K562 (cell line): Measurements from ENCODE around the gene GLTP. TPM values are rescaled to one million over a fixed set of nuclear protein-coding genes. Genes with fewer than 3 reads are reported as not detected.
"Not testable (repeated sequence)": the region's sequence is repeated elsewhere in the genome, so short reads cannot be mapped to it uniquely, and the experiment has no call there.

Experiments
- ATAC-seq: fragments of 200-7000 bp; cut with Tn5 transposase; 3 replicates; pipeline ENCODE4 v1.9.1; 2020; ENCODE audit warnings: moderate library complexity
- BruUV-seq: library from RNA; stranded (reverse); fragments of 400-500 nt; replicated peaks from 2 replicates; lab custom pipeline; 2021; lab: Mats Ljungman, UMichigan
- CTCF ChIA-PET: fragments of 300-600 bp; formaldehyde crosslinking; extraction: SDS; loops from one replicate; lab custom pipeline; 2021; ENCODE audit warnings: low intra/inter-chr PET ratio; lab: Yijun Ruan, JAX
- POLR2A ChIA-PET: fragments of 300-600, 350-650 bp; sonication (Branson Sonifier 250); formaldehyde crosslinking; extraction: SDS; loops from one replicate; lab custom pipeline; 2021; ENCODE audit warnings: antibody characterized with exemption, inconsistent platforms; lab: Yijun Ruan, JAX
- DNase-seq, 4 experiments: peaks; one replicate each; pipeline versions ENCODE4 v3.0.0 to v3.0.0-alpha.2; 2011 to 2018; ENCODE audit warnings: low spot score in 3 of 4, mixed read lengths in 3 of 4; ENCODE audit errors: extremely low read depth in 1 of 4
- FAIRE-seq: peaks from 2 replicates; lab custom pipeline; 2011; peaks lifted over from hg19 to GRCh38; lab: Jason Lieb, UNC
- H2AFZ ChIP-seq: 2 replicates; pipeline ENCODE4 v1.6.0; 2011; ENCODE audit warnings: low read depth, low read length, control low read depth, inconsistent platforms
- H3K27ac ChIP-seq: fragments of 200-600 bp; 3 replicates; pipeline ENCODE4 v1.8.0; 2011; ENCODE audit warnings: low read depth, mild to moderate bottlenecking, control low read depth, inconsistent platforms, low read length, moderate library complexity, mixed read lengths; ENCODE audit errors: extremely low read depth
- H3K27me3 ChIP-seq, 2 experiments: fragments of 300-600 bp in 1 of 2; 2 replicates in 1 of 2; 3 replicates in 1 of 2; pipeline versions ENCODE4 v1.6.0 to v1.8.0; 2011; ENCODE audit warnings: inconsistent platforms in 2 of 2, low read length in 2 of 2, mild to moderate bottlenecking in 1 of 2, mixed read lengths in 1 of 2, moderate library complexity in 1 of 2; ENCODE audit not compliant: control insufficient read depth in 2 of 2, insufficient read depth in 2 of 2
- H3K36me3 ChIP-seq: fragments of 300-600 bp; 3 replicates; pipeline ENCODE4 v1.8.0; 2011; ENCODE audit warnings: mild to moderate bottlenecking, low read length, inconsistent platforms; ENCODE audit not compliant: control insufficient read depth, insufficient read depth
- H3K4me1 ChIP-seq, 2 experiments: fragments of 200-600 bp in 1 of 2; replicated peaks in 1 of 2; 2 replicates in 1 of 2; 3 replicates in 1 of 2; pipeline versions ENCODE4 v1.5.1 to v1.8.0; 2011; ENCODE audit warnings: inconsistent platforms in 2 of 2, low read length in 2 of 2, mild to moderate bottlenecking in 1 of 2, mixed read lengths in 1 of 2, moderate library complexity in 1 of 2; ENCODE audit not compliant: control insufficient read depth in 2 of 2, insufficient read depth in 2 of 2
- H3K4me2 ChIP-seq: 2 replicates; pipeline ENCODE4 v1.6.1; 2011; ENCODE audit warnings: low read length, control low read depth, inconsistent platforms, mixed read lengths; ENCODE audit not compliant: insufficient read depth
- H3K4me3 ChIP-seq: fragments of 200-600 bp; sonication (generic), shearing (Covaris generic); 2 replicates; pipeline ENCODE4 v1.5.1; 2016; ENCODE audit warnings: control low read depth, inconsistent platforms
- H3K79me2 ChIP-seq: fragments of 200-600 bp; 3 replicates; pipeline ENCODE4 v1.8.0; 2011; ENCODE audit warnings: low read length, inconsistent platforms; ENCODE audit not compliant: control insufficient read depth, insufficient read depth
- H3K9ac ChIP-seq, 2 experiments: 2 replicates each; pipeline versions ENCODE4 v1.6.0 to v1.6.1; 2011; ENCODE audit warnings: low read depth in 2 of 2, low read length in 2 of 2, control low read depth in 1 of 2, inconsistent platforms in 1 of 2, mild to moderate bottlenecking in 1 of 2, mixed read lengths in 1 of 2; ENCODE audit not compliant: insufficient read depth in 1 of 2
- H3K9me1 ChIP-seq: one replicate; pipeline ENCODE4 v1.6.0; 2011; ENCODE audit warnings: inconsistent platforms, mild to moderate bottlenecking, low read length, moderate library complexity; ENCODE audit not compliant: control insufficient read depth, insufficient read depth
- H3K9me3 ChIP-seq: replicated peaks from 2 replicates; pipeline ENCODE4 v1.5.1; 2011; ENCODE audit warnings: low read depth, low read length, inconsistent platforms; ENCODE audit not compliant: control insufficient read depth, insufficient read depth
- H4K20me1 ChIP-seq: replicated peaks from 2 replicates; pipeline ENCODE4 v1.6.1; 2011; ENCODE audit warnings: low read length, inconsistent platforms, mixed read lengths; ENCODE audit not compliant: control insufficient read depth, insufficient read depth
- HMGN3 ChIP-seq: IDR thresholded peaks from 2 replicates; pipeline ENCODE4 v1.6.1; 2011; ENCODE audit warnings: borderline replicate concordance, low read depth, mild to moderate bottlenecking, mixed read lengths, low read length; ENCODE audit not compliant: insufficient read length; ENCODE audit errors: extremely low read depth
- NFE2L1 ChIP-seq: fragments of 450-650 bp; IDR thresholded peaks from 2 replicates; pipeline ENCODE4 v1.6.1; 2016; ENCODE audit warnings: missing genetic modification characterization, low read depth, mild to moderate bottlenecking, missing compliant biosample characterization, moderate library complexity, borderline replicate concordance
- RB1 ChIP-seq: fragments of 450-650 bp; IDR thresholded peaks from 2 replicates; pipeline ENCODE4 v1.6.1; 2017; ENCODE audit warnings: low read depth, mild to moderate bottlenecking
- RBM25 ChIP-seq: fragments of 200-400 bp; formaldehyde crosslinking; IDR thresholded peaks from 2 replicates; pipeline ENCODE4 v1.6.1; 2018; ENCODE audit warnings: low read length, low read depth, moderate library complexity; ENCODE audit not compliant: severe bottlenecking
- TCF7 ChIP-seq: sonication (generic); IDR thresholded peaks from 2 replicates; pipeline ENCODE4 v1.6.1; 2016; ENCODE audit warnings: antibody characterized with exemption, borderline replicate concordance
- ZBTB5 ChIP-seq: fragments of 450-650 bp; IDR thresholded peaks from 2 replicates; pipeline ENCODE4 v1.6.1; 2017; ENCODE audit warnings: antibody characterized with exemption
- ZNF121 ChIP-seq: sonication (generic); formaldehyde crosslinking; conservative IDR thresholded peaks from 2 replicates; pipeline ENCODE4 v1.8.0; 2022; ENCODE audit warnings: missing genetic modification reagents
- WGBS: fragments of 100-300 bp; shearing (Covaris generic); methylation state at CpG from one replicate; pipeline ENCODE4 v1.1.6; 2016; ENCODE audit warnings: low coverage, mixed read lengths; ENCODE audit not compliant: insufficient coverage; ENCODE audit errors: missing lambda C conversion rate; 5-methylcytosine and 5-hydroxymethylcytosine counted together
- in situ Hi-C: fragments of 300-500 bp; cut with MboI; formaldehyde crosslinking; loops from 4 replicates; pipeline ENCODE4 v1.15.0; 2018; ENCODE audit warnings: inconsistent platforms, mixed read lengths
- intact Hi-C: fragments of 100-400 bp; cut with micrococcal nuclease; formaldehyde crosslinking; loops from 2 replicates; pipeline ENCODE4 v1.14.2; 2022
- polyA plus RNA-seq, 8 experiments: library from polyadenylated mRNA; depleted of rRNA in 4 of 8; stranded (reverse) in 5 of 8; unstranded in 3 of 8; fragments of >200 nt; fragmentation: Nextera tagmentation in 2 of 8; fragmentation: Illumina TruSeq in 1 of 8; extraction: Ambion mirVana in 2 of 8; extraction: Trizol in 1 of 8; gene quantifications; 2 replicates each; pipeline versions ENCODE4 v1.2.1 to v1.2.3, GENCODE V29; 2011 to 2014; ENCODE audit warnings: inconsistent platforms in 1 of 8, missing spikeins in 1 of 8
- total RNA-seq, 7 experiments: library from RNA; depleted of rRNA in 6 of 7; stranded (reverse); fragments of >200 nt in 6 of 7; fragmentation: Illumina TruSeq in 2 of 7; extraction: Trizol in 2 of 7; gene quantifications; 2 replicates each; pipeline versions ENCODE4 v1.2.1 to v1.2.3, GENCODE V29; 2011 to 2021; ENCODE audit warnings: low replicate concordance in 1 of 7
- TF ChIP-seq, protein P1 (sequence below): fragments of 450-650 bp; formaldehyde crosslinking; conservative IDR thresholded peaks from 2 replicates; pipeline ENCODE4 v1.4.0; 2022; ENCODE audit warnings: mild to moderate bottlenecking, missing genetic modification characterization
- TF ChIP-seq, protein P2 (sequence below), 2 experiments: fragments of 450-650 bp in 1 of 2; sonication (generic) in 1 of 2; formaldehyde crosslinking; conservative IDR thresholded peaks; 2 replicates each; pipeline versions ENCODE4 v1.4.0 to v1.8.1; 2020 to 2022; ENCODE audit warnings: mild to moderate bottlenecking in 1 of 2, missing genetic modification reagents in 1 of 2

GLTP gene
- total and polyA plus RNA-seq, 9 of the 15 experiments (the other 6 are each of a cell fraction or from before 2014, with no cell fraction given) = 4.4 to 8.3 (median 6.1) TPM

GRCh38 chr12:109850518-109850917, 29.8 kb downstream of the GLTP start:
- H3K79me2 ChIP-seq, DNase-seq, H3K36me3 ChIP-seq, in situ Hi-C loops, intact Hi-C loops, H4K20me1 ChIP-seq, H2AFZ ChIP-seq, H3K4me3 ChIP-seq, H3K9me3 ChIP-seq, H3K4me1 ChIP-seq, H3K4me2 ChIP-seq, BruUV-seq, H3K9me1 ChIP-seq, H3K27ac ChIP-seq, H3K9ac ChIP-seq, FAIRE-seq, ATAC-seq, H3K27me3 ChIP-seq: not testable (repeated sequence)
- peak; percentile 90 for TF ChIP-seq ZNF121
- TF ChIP-seq RBM25 = peak; percentile 55
- WGBS = 23% methylated on average over 6 of the region's 6 CpGs
- ChIA-PET POLR2A (interaction anchor here (0.6 to 1.2 kb wide), 3 partner anchors 9 to 1147 kb away, joined by 3 to 4 read pairs (median 3); no protein-coding TSS in a partner anchor), CTCF (interaction anchor here (0.6 kb wide), 1 partner anchor 29 kb away, joined by 3 read pairs; no protein-coding TSS in a partner anchor)

DNA sequence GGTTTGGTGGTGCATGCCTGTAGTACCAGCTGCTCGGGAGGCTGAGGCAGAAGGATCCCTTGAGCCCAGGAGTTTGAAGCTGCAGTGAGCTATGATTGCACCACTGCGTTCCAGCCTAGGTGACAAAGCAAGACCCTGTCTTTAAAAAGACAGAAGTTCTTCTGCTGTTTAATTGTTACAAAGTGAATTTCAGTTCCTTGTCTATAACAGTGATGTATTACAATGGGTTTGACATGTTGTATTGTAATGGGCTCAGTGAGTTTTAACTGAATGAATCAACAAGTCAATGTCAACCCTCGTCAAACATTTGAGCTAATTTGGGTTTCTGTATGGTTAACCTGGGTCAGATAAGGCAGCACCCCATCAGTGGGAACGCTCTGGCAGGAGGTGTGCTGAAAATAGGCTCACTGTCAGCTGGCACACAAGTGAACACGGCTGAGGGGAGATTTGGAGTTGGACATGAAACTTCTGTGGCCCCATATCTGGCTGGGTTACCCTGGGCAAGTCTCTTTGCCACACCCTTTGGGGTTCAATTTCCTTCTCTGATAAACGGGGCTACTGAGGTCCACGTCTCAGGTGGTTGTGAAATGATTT, 33.1 kb downstream of the GLTP start:
- Histone ChIP-seq H4K20me1 (no peaks in the 10 kb centered on the region), H2AFZ (no peak overlapping the region), H3K4me2 (no peak overlapping the region), H3K9ac (no peak overlapping the region), H3K4me3 (no peak overlapping the region)
- FAIRE-seq (no peak), ATAC-seq (no peak)
- no TSS peak for BruUV-seq
- TF ChIP-seq ZBTB5 = no peak
- TF ChIP-seq, protein P1, sequence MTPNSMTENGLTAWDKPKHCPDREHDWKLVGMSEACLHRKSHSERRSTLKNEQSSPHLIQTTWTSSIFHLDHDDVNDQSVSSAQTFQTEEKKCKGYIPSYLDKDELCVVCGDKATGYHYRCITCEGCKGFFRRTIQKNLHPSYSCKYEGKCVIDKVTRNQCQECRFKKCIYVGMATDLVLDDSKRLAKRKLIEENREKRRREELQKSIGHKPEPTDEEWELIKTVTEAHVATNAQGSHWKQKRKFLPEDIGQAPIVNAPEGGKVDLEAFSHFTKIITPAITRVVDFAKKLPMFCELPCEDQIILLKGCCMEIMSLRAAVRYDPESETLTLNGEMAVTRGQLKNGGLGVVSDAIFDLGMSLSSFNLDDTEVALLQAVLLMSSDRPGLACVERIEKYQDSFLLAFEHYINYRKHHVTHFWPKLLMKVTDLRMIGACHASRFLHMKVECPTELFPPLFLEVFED (CRISPR knock-in tag) = no peak
- TF ChIP-seq, protein P2, sequence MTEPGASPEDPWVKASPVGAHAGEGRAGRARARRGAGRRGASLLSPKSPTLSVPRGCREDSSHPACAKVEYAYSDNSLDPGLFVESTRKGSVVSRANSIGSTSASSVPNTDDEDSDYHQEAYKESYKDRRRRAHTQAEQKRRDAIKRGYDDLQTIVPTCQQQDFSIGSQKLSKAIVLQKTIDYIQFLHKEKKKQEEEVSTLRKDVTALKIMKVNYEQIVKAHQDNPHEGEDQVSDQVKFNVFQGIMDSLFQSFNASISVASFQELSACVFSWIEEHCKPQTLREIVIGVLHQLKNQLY (CRISPR knock-in tag; conservative IDR thresholded peaks at IDR 0.05) = no peak
- TF ChIP-seq RB1 = no peak
- TF ChIP-seq NFE2L1 = no peak
- no peak for TF ChIP-seq TCF7
- TF ChIP-seq HMGN3 = no peak
- TF ChIP-seq, all 486 proteins: peak for 0
- Histone ChIP-seq H3K9me1 (no peaks in the 10 kb centered on the region), H3K79me2 (no peaks in the 10 kb centered on the region), H3K36me3 (no peaks in the 10 kb centered on the region), H3K27ac (no peak overlapping the region), H3K27me3 (no peaks in the 10 kb centered on the region; a peak in 1 of 5 replicates), H3K9me3 (no peaks in the 10 kb centered on the region), H3K4me1 (peaks cover 0 to 5% of the 10 kb centered on the region in 2 experiments; a peak in 3 of 5 replicates)
- 10% methylated on average over 7 of the region's 7 CpGs for WGBS
- intact Hi-C loops = no loop called here
- in situ Hi-C loops = no loop called here
- no peak for DNase-seq
- ChIA-PET CTCF (no interaction called here), POLR2A (interaction anchor here (1.0 kb wide), 1 partner anchor 29 kb away, joined by 3 read pairs; no protein-coding TSS in a partner anchor)
